HG02970 (cell line): ENCODE data around the gene PLIN1.
"Not testable (repeated sequence)": the region's sequence is repeated elsewhere in the genome, so short reads cannot be mapped to it uniquely, and the experiment has no call there.

ENCODE experiments used
- ATAC-seq: cut with Tn5 transposase; IDR thresholded peaks from one replicate; pipeline ENCODE4 v1.9.1; 2021; ENCODE audit warnings: mild to moderate bottlenecking, moderate library complexity, moderate number of reproducible peaks; ENCODE audit not compliant: unreplicated experiment, low FRiP score

Gene PLIN1, protein sequence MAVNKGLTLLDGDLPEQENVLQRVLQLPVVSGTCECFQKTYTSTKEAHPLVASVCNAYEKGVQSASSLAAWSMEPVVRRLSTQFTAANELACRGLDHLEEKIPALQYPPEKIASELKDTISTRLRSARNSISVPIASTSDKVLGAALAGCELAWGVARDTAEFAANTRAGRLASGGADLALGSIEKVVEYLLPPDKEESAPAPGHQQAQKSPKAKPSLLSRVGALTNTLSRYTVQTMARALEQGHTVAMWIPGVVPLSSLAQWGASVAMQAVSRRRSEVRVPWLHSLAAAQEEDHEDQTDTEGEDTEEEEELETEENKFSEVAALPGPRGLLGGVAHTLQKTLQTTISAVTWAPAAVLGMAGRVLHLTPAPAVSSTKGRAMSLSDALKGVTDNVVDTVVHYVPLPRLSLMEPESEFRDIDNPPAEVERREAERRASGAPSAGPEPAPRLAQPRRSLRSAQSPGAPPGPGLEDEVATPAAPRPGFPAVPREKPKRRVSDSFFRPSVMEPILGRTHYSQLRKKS

DNA sequence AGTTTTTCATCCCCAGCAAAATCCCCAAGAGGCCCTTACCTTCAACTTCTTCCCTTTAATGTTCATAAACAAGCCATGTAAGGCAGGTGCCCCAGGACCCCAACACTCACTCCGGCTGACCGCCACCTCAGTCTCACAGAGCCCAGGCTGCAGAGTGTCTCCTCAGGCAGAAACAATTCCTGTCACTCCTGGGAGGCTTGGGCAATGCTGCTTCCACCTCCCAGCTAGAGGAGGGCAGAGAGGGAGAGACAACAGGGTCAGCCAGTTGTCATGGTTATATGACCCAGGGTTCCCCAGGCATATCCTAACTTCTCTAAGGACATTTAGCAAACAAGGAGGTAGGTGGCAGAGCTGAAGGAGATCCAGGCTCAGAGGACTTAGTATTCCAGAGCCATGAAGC is at the start of gene PLIN1:
Gene PLIN1 (minus strand): TSS at position 156 of the 400 bp plus-strand sequence. CDS start 1,878 bp downstream, outside the sequence.
- no peak for ATAC-seq

DNA sequence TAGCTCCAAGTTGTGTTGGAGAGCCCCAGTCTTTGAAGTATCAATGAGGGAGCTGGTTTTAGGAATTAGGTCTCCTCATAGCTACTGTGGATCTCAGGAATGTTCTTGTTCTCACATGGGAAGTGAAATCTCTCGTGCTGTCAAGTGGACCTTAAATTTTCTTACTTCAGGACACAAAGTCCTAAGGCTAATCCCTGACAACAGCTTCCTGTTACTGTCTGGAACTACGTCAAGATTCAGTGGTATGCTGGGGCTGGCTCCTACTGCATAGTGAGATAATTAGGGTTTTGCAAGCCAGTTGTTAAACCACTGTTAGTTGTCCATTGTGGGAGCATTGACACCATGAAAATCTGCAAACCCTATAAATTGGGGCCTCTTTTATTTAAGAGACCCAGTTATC is 49.1 kb upstream of the PLIN1 start:
- no peak for ATAC-seq

GRCh38 chr15:89725064-89725463 is 45.9 kb upstream of the PLIN1 start:
- no peak for ATAC-seq

- no peak for ATAC-seq
Observed at GRCh38 chr15:89724621-89725020, 45.5 kb upstream of the PLIN1 start.

- no peak for ATAC-seq
Observed at GRCh38 chr15:89723031-89723430, 43.9 kb upstream of the PLIN1 start.

DNA sequence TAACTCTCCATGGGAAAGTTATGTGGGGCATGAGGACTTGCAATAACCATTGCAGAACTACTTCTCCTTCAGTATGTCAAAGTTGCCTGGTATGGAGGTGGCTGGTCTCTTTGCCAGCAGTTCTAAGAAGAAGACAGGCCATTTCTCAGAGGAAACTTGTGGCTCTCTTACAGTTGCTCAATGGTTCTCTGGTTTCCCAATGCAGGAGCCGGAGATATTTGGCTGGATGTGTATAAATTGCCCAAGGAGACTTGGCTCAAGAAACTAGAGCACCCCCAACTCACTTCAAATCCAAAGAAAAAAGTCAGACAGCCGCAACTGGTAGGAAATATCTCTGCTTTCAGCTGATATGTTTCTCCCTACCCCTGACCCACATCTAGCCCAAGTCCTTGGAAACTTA is 35.6 kb upstream of the PLIN1 start:
- no peak for ATAC-seq

GRCh38 chr15:89707577-89707976 is 28.4 kb upstream of the PLIN1 start:
- no peak for ATAC-seq

DNA sequence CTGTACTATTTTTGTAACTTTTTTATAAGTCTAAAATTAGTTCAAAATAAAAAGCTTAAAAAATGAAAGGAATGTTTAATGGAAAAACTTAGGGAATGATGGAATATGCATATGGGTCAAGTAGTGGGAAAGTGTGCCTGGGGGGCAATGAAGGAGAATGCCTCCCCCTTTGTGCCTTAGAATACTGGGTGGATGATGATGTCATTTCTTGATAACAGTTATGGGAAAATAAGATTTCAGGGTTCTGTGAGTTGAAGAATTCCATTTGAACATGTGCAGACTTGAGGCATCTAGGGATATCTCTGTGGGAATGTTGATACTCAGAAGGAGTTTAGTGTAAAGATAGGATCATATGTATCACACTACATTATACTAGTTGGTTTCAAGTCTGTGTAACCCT is 25.2 kb upstream of the PLIN1 start:
- ATAC-seq, result no peak

DNA sequence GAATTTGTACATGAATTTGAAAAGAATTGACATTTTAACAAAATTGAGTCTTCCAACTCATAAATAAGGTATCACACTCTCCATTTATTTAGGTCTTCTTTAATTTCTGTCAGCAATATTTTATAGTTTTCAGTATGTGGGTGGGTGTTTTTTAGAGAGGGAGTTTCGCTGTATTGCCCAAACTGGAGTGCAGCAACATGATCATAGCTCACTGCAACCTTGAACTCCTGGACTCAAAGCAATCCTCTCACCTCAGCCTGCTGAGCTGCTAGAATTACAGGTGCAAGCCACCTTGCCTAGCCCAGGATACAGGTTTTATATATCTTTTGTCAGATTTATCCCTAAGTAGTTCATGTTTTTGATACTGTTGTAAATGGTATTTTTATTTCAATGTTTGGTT is 16.0 kb upstream of the PLIN1 start:
- ATAC-seq, result no peak

DNA sequence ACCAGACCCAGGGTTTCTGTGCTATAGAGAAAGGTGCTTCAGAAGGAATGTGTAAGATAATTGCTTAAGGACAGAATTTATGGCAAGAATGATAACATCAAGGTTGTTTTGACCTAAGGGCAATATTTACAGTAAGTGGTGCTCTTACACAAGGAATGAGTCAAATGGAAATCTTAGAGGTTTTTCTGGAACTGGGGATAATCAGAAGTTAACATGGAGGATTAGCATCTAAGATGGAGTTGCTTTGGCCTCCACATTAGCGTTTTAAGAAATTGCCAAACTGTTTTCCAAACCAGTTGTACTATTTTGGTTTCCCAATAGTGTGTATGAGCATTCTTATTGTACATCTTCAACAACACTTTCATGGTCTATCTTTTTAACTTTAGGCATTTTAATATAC is 14.5 kb upstream of the PLIN1 start:
- no peak for ATAC-seq

DNA sequence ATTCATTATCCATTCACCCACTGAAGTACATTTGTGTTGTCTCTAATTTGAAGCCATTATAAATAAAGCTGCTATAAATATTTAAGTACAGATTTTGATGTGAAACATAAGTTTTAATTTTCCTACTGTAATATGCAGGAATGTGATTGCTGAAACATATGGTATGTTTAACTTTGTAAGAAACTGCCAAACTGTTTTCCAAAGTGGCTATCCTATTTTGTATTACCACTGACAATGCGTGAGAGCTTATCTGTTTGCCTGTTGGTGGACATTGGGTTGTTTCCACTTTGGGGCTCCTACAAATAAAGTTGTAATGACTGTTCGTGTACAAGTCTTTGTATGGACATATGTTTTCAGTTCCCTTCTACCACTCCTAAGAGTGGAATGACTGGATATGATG is 13.9 kb upstream of the PLIN1 start:
- no peak for ATAC-seq

DNA sequence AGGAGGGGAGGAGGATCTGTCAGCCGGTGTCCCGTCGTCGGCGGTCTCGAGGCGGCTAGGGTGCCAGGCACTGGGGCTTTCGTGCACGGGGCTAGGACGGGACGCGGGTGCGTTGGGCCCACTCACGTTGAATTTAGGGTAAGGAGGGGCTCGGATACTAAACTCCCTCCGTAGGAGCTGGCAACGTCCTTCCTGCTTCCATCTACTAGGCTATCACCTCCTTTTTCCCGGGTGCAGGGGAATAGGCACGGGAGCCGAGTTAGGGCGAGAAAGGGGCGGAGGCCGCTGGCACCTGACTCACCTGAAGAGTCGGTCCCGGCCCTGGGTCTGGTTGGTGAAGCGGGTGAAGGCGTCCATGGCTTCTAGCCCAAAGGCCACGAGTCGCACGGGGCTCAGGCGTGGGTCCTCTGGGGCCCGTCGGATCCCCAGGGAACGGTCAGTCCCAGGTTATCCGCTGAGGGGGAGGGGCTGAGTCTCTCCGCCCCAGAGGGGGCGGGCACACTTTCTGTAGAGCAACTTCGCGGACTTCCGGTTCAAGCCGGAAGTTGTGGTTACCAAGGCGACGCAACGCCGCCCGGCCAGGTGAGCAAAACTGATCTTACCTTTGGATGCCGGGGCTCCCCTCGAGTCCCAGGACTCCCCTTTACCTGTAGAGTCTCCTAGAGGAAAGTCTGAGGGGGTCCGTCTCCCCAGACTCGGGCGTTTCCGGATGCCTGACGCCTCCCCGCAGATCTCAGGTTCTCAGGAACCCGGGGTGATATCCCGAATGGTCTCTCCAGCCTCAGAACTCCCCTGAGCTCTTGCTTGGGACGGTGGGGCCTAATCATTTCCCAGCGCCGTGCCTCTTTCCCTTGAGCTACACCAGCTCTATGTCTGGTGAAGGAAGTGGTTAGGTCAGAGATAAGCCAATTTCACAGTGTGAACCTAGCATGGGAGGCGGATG is 11.4 kb upstream of the PLIN1 start, which contains the start of the genes PEX11A and WDR93:
Gene PEX11A (minus strand): TSS at position 479 of the 943 bp plus-strand sequence. CDS start 122 bp downstream, at position 357.
Gene WDR93 (plus strand): TSS at position 536 of the 943 bp plus-strand sequence. CDS start 10,936 bp downstream, outside the sequence.
- peak; percentile 85 for ATAC-seq

GRCh38 chr15:89689930-89690275 is 10.7 kb upstream of the PLIN1 start:
- not testable (repeated sequence) for ATAC-seq

- ATAC-seq, result no peak
Observed at GRCh38 chr15:89686522-89686921, 7.4 kb upstream of the PLIN1 start.

DNA sequence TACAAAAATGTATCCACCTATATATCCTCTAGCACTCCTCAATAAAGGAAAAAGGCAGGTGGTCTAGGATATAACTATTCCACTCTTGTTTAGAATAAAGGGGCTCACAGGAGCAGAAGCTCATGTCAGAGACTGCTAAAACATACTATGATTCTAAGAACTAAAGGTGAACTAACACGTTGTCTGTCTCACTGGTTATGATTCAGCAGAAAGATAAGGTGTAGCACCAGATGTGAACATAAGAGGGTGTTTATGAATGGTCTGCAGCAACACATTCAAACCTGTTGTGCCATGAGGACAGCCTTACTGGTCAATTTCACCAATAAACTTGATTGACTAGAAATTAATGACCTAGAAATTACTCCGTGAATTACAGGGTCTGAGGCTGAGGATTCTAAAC is 6.8 kb upstream of the PLIN1 start:
- no peak for ATAC-seq

DNA sequence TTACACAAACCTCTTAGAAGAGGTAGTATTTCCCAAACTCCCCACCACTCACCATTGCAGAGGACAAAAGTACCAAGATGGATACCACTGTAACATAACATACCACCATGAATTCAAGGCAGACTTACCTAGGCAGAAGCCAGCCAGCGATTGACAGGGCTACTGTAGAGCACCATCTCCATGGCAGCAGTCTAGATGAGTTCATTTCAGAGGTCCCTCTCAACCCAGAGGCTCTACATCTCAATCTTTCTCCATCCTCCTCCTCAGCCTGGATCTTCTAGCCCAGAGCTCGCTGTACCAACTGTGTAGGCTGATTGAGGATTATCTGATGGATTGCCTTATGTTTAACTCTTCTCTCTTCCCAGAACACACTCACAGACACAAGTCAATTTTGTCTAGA is 2.0 kb upstream of the PLIN1 start:
- ATAC-seq, result no peak

DNA sequence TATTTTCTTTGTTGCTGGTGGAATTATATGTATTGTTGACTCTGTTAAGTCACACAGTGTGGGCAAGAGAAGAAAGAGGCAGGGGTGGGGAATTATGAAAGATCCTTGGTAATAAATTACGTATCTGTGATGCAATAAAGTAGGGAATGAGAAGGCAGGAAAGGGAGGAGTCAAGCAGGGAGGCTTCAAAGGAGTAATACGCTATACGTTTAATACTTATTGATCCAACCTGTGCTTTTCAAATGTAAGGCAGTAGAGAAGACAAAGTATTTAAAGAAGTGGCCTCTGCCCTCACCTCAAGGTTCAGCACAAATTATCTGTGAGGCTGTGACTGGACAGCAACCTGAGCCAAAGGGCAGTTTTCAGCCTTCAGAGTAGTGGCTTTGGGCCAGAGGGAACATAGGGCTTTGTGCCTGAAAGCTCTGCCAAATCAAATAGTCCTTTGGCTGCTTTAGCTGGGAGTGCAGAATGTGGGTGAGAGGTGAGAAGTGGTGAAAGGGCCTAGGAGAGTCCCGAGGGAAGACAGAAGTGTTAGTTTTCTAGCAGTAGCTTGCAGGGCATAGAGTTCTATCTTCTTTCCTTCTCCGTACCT is 1.2 kb upstream of the PLIN1 start:
- no peak for ATAC-seq

DNA sequence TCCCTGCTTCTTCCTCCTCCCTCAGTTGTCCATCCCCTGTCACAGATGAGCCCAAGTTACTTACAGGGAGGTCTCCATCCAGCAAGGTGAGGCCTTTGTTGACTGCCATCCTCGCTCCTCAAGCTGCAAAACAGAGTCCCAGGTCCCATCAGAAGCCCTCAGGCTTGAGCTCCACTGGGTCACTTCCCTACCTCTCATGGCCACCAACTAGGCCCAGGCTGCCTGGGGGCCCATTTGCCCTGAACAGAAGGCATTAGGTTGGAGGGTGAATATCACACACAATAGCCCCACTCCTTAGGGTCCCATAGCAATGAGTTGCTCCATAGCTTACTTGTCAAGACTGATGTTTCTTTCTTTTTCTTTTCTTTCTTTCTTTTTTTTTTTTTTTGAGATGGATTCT is 1.8 kb downstream of the PLIN1 start:
- no peak for ATAC-seq

DNA sequence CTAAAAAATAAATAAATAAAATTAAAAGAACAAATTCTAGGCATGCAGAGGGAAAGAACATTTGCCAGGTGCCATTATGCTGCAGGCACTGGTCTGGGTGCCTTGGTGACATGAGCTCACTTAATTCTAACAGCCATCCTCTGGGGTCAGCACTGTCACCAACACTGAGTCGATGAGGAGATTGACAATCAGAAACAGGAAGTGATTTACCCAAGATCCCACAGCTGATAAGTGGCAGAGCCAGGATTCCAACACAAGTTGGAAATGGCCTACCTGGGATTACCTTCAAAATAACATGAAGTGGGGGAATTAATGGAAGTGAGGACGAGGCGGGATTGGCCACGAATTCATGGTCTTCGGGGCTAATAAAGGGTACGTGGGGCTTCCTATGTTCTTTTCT is 3.6 kb downstream of the PLIN1 start:
- ATAC-seq, result no peak

DNA sequence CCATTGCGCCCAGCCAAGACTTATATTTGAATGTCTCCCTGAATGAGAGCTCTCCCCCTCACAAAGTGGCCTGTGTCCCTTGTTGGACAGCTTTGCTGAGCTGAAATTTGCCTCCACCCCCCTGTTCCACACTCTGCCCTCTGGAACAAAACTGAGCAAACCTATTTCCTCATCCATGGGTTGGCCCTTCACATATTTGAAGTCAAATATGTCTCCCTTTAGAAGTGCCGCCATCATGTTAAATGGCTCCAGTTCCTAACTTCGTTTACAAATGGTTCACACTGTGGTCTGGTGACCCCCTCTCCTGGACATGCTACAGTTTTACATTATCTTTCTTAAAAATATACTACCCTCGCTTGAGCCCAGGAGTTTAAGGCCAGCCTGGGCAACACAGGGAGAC is 4.6 kb downstream of the PLIN1 start:
- no peak for ATAC-seq

DNA sequence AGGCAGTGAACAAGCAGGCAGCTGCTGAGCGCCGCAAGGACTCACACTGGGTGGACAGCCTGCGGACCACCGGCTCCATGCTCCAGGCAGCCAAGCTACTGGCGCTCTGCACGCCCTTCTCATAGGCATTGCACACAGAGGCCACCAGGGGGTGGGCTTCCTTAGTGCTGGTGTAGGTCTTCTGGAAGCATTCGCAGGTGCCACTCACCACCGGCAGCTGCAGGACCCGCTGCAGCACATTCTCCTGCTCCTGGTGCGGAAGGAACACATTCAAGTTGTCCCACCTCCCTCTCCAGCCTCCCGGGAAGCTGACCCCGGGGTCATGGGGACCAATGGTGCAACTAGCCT is 6.0 kb downstream of the PLIN1 start:
- no peak for ATAC-seq
